ENCODE measurements around the gene MRPL24.

Gene MRPL24

GRCh38 chr1:156706657-156707416, 34.1 kb downstream of the MRPL24 start:
- TF ChIP-seq ISL1 (CRISPR knock-in tag; IDR thresholded peaks at IDR 0.05) (no peak), ZNF70 (CRISPR knock-in tag; IDR thresholded peaks at IDR 0.05) (no peak), RARB (CRISPR knock-in tag; IDR thresholded peaks at IDR 0.05) (no peak)
- ATAC-seq, result no peak

GRCh38 chr1:156705918-156706656, 34.8 kb downstream of the MRPL24 start:
- TF ChIP-seq TSHZ2 (CRISPR knock-in tag; IDR thresholded peaks at IDR 0.05), result no peak
- 0 out of 2 replicates have a peak, but pooled peaks have one; percentile 1 for TF ChIP-seq TOX (CRISPR knock-in tag; IDR thresholded peaks at IDR 0.05; ENCODE audit: borderline replicate concordance)
- no peak for TF ChIP-seq POU6F1 (CRISPR knock-in tag; IDR thresholded peaks at IDR 0.05; ENCODE audit: borderline replicate concordance, low read depth)
- TF ChIP-seq PATZ1 (CRISPR knock-in tag; IDR thresholded peaks at IDR 0.05; ENCODE audit: borderline replicate concordance), result peak; percentile 71; the same call in 1 of the 2 replicates
- TF ChIP-seq ISL1 (CRISPR knock-in tag; IDR thresholded peaks at IDR 0.05), result no peak
- TF ChIP-seq CREB5 (CRISPR knock-in tag; IDR thresholded peaks at IDR 0.05; ENCODE audit: low read depth), result no peak
- TF ChIP-seq CSRNP3 (CRISPR knock-in tag; IDR thresholded peaks at IDR 0.05), result no peak
- TF ChIP-seq CSDC2 (CRISPR knock-in tag; IDR thresholded peaks at IDR 0.05), result no peak

GRCh38 chr1:156705321-156705917, 35.5 kb downstream of the MRPL24 start, which contains the start of gene CRABP2:
Gene CRABP2 (minus strand): TSS chr1:156705583. CDS start chr1:156705446, 137 bp downstream.
- ATAC-seq, result peak; percentile 9
- TF ChIP-seq TOX (CRISPR knock-in tag; IDR thresholded peaks at IDR 0.05; ENCODE audit: borderline replicate concordance), result peak; percentile 39; the same call in 1 of the 2 replicates
- TF ChIP-seq ZNF70 (CRISPR knock-in tag; IDR thresholded peaks at IDR 0.05), result no peak

More at GRCh38 chr1:156705918-156706656, 34.8 kb downstream of the MRPL24 start:
- peak; percentile 24 for ATAC-seq

- peak; percentile 40 for ATAC-seq
- TF ChIP-seq CSRNP3 (CRISPR knock-in tag; IDR thresholded peaks at IDR 0.05), result no peak
- no peak for TF ChIP-seq ZFP30 (CRISPR knock-in tag; IDR thresholded peaks at IDR 0.05)
- TF ChIP-seq ARNTL (CRISPR knock-in tag; IDR thresholded peaks at IDR 0.05; ENCODE audit: borderline replicate concordance, low read depth), result no peak
- TF ChIP-seq TCF4 (CRISPR knock-in tag; IDR thresholded peaks at IDR 0.05; ENCODE audit: borderline replicate concordance), result no peak
- TF ChIP-seq ISL1 (CRISPR knock-in tag; IDR thresholded peaks at IDR 0.05), result no peak
- no peak for TF ChIP-seq ZNF565 (CRISPR knock-in tag; conservative IDR thresholded peaks at IDR 0.05; ENCODE audit: low read depth)
- TF ChIP-seq RARB (CRISPR knock-in tag; IDR thresholded peaks at IDR 0.05), result no peak
- TF ChIP-seq CREB5 (CRISPR knock-in tag; IDR thresholded peaks at IDR 0.05; ENCODE audit: low read depth), result no peak
- no peak for TF ChIP-seq ZC3H10 (CRISPR knock-in tag; IDR thresholded peaks at IDR 0.05)
- no peak for TF ChIP-seq SNAI2 (CRISPR knock-in tag; IDR thresholded peaks at IDR 0.05)
- TF ChIP-seq ZNF70 (CRISPR knock-in tag; IDR thresholded peaks at IDR 0.05), result no peak
- TF ChIP-seq ZFP3 (CRISPR knock-in tag; IDR thresholded peaks at IDR 0.05), result 0 out of 2 replicates have a peak, but pooled peaks have one; percentile 45
- TF ChIP-seq CSDC2 (CRISPR knock-in tag; IDR thresholded peaks at IDR 0.05), result 0 out of 2 replicates have a peak, but pooled peaks have one; percentile 46
- no peak for TF ChIP-seq ESRRG (CRISPR knock-in tag; IDR thresholded peaks at IDR 0.05)
Observed at GRCh38 chr1:156704930-156705320, 36.0 kb downstream of the MRPL24 start.

Measured in SK-N-SH treated with all-trans-retinoic acid at 6 μM for 48 hours (cell line).